Esophagus muscularis mucosa (tissue), 4 donors: ENCODE measurements around the gene PLOD3. TPM values are rescaled to one million over a fixed set of nuclear protein-coding genes. Genes with fewer than 3 reads are reported as not detected.

Source experiments
- DNase-seq: peaks from one replicate; pipeline ENCODE4 v3.0.0-alpha.2; 2017; ENCODE audit errors: extremely low spot score
- H3K27ac ChIP-seq, 4 donors: fragments of 200-600 bp; sonication (generic); replicated peaks in 1 of 4; 1 replicate in 3 of 4; 2 replicates in 1 of 4; pipeline ENCODE4 v1.5.1; 2016 to 2019; ENCODE audit warnings: mild to moderate bottlenecking in 1 of 4
- H3K27me3 ChIP-seq, 4 donors: fragments of 200-600 bp; sonication (generic); one replicate each; pipeline versions ENCODE4 v1.5.1 to v1.6.0; 2016 to 2019
- H3K36me3 ChIP-seq, 4 donors: fragments of 200-600 bp; sonication (generic); one replicate each; pipeline ENCODE4 v1.5.1; 2016 to 2019
- H3K4me1 ChIP-seq, 4 donors: fragments of 200-600 bp; sonication (generic); one replicate each; pipeline ENCODE4 v1.5.1; 2016 to 2019
- H3K4me3 ChIP-seq, 4 donors: fragments of 200-600 bp; sonication (generic); 1 replicate in 2 of 4; 2 replicates in 2 of 4; pipeline ENCODE4 v1.5.1; 2016 to 2019; ENCODE audit warnings: mild to moderate bottlenecking in 4 of 4, moderate library complexity in 1 of 4
- H3K9me3 ChIP-seq, 4 donors: fragments of 200-600 bp; sonication (generic); 1 replicate in 3 of 4; 2 replicates in 1 of 4; pipeline ENCODE4 v1.5.1; 2016 to 2019
- CTCF ChIP-seq, 3 experiments: fragments of 200-600 bp in 2 of 3; fragments of 450-650 bp in 1 of 3; sonication (generic) in 2 of 3; IDR thresholded peaks; one replicate each; pipeline ENCODE4 v1.5.1; 2017 to 2019; ENCODE audit warnings: antibody characterized with exemption in 3 of 3, mild to moderate bottlenecking in 2 of 3, moderate library complexity in 1 of 3
- EP300 ChIP-seq: sonication (generic); formaldehyde crosslinking; IDR thresholded peaks from one replicate; pipeline ENCODE4 v1.6.1; 2017; ENCODE audit warnings: antibody characterized with exemption
- POLR2A ChIP-seq: fragments of 450-650 bp; IDR thresholded peaks from one replicate; pipeline ENCODE4 v1.6.1; 2017; ENCODE audit warnings: antibody characterized with exemption, moderate library complexity, mild to moderate bottlenecking, low read depth
- POLR2AphosphoS5 ChIP-seq, 2 donors: sonication (generic); formaldehyde crosslinking; IDR thresholded peaks; one replicate each; pipeline ENCODE4 v1.6.1; 2017; ENCODE audit warnings: antibody characterized with exemption in 2 of 2
- WGBS: methylation state at CpG from one replicate; pipeline ENCODE4 v1.1.5; 2018; 5-methylcytosine and 5-hydroxymethylcytosine counted together
- intact Hi-C: fragments of 100-400 bp; cut with DNase I; formaldehyde crosslinking; loops from one replicate; pipeline ENCODE4 v1.15.1; 2023
- total RNA-seq, 4 donors: library from RNA; depleted of rRNA; stranded (reverse); fragments of >200 nt; gene quantifications; one replicate each; pipeline versions ENCODE4 v1.1.0 to v1.2.1, GENCODE V29; 2016

Gene PLOD3
- total RNA-seq, 4 donors from 2014 or later: 30.3 to 60.2 (median 50.1) TPM

- no peak for TF ChIP-seq POLR2AphosphoS5 (IDR thresholded peaks at IDR 0.05)
- no peak for TF ChIP-seq POLR2A
- no peak for TF ChIP-seq EP300
- no peak for TF ChIP-seq CTCF (IDR thresholded peaks at IDR 0.05)
- Histone ChIP-seq H3K4me1 (peaks cover 52 to 69% (median 57%) of the 10 kb centered on the region in 4 donors), H3K36me3 (no peaks in the 10 kb centered on the region), H3K27me3 (peaks cover 21 to 100% (median 98%) of the 10 kb centered on the region in 4 donors), H3K27ac (no peak overlapping the region), H3K9me3 (no peaks in the 10 kb centered on the region), H3K4me3 (no peak overlapping the region)
- WGBS: under 1% methylated on average over 19 of the region's 19 CpGs
- intact Hi-C loops: no loop called here
- no peak for DNase-seq
Measured at GRCh38 chr7:101166909-101167644, 50.3 kb downstream of the PLOD3 start.

- no peak overlapping the region for H3K27ac ChIP-seq
- H3K4me1 ChIP-seq: peaks cover 48 to 64% (median 53%) of the 10 kb centered on the region in 4 donors
- peaks cover 0 to 4% (median 0%) of the 10 kb centered on the region in 4 donors for H3K36me3 ChIP-seq
- intact Hi-C loops: no loop called here
- no peak overlapping the region for H3K4me3 ChIP-seq
- DNase-seq: no peak
- peaks cover 21 to 100% (median 95%) of the 10 kb centered on the region in 4 donors for H3K27me3 ChIP-seq
- no peaks in the 10 kb centered on the region for H3K9me3 ChIP-seq
- TF ChIP-seq POLR2AphosphoS5 (IDR thresholded peaks at IDR 0.05) (no peak), EP300 (no peak), POLR2A (no peak), CTCF (IDR thresholded peaks at IDR 0.05) (no peak)
- 3% methylated on average over 6 of the region's 11 CpGs for WGBS
Measured at GRCh38 chr7:101166648-101166908, 50.8 kb downstream of the PLOD3 start.

DNA sequence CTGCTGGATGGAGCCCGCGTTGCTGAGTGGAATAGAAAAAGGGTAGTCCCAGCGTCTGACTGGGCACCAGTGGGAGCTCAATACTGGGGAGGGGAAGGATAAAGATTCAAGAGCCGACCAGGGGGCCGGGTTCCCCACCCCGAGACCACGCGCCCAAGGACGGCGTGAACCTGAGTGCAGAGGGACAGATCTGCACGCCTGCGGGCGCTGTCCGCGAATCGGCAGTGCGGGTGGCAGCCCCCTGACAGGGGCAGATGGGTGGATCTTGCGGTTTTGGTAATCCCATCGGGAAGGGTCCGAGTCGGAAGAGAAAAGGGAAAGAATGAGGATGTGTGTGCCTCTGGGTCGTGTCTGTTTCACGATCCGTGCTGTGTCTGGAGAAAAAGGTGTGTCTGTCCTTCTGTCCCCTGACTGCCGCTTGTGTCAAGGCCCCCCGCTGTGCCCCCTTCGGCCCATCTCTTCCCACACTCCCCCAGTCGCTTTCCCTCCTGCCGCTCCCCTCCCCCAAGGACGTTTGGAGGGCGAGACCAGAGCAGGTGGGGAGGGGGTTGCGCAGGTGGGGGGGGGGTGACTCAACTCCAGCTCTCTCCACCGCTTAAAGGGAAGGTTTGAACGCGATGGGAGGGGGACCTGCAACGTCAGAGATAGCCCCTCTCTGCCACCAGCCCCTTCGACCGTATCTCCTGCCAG is 51.3 kb downstream of the PLOD3 start:
- no peak for DNase-seq
- TF ChIP-seq POLR2AphosphoS5 (IDR thresholded peaks at IDR 0.05) (no peak), POLR2A (no peak), EP300 (no peak), CTCF (IDR thresholded peaks at IDR 0.05) (no peak)
- peaks cover 48 to 60% (median 52%) of the 10 kb centered on the region in 4 donors for H3K4me1 ChIP-seq
- H3K27me3 ChIP-seq: peaks cover 21 to 100% (median 92%) of the 10 kb centered on the region in 4 donors
- peak overlapping the region; percentile 20 to 36 (median 26) for H3K4me3 ChIP-seq
- intact Hi-C loops: no loop called here
- H3K9me3 ChIP-seq: no peaks in the 10 kb centered on the region
- under 1% methylated on average over 25 of the region's 38 CpGs for WGBS
- peaks cover 0 to 8% (median 1%) of the 10 kb centered on the region in 4 donors for H3K36me3 ChIP-seq
- no peak overlapping the region for H3K27ac ChIP-seq

GRCh38 chr7:101165075-101165957 is 52.1 kb downstream of the PLOD3 start, which contains the start of gene VGF:
TSS of gene VGF (minus strand) at chr7:101165569. CDS start at chr7:101164843, 726 bp downstream.
- H3K27me3 ChIP-seq: peaks cover 21 to 100% (median 85%) of the 10 kb centered on the region in 4 donors
- intact Hi-C loops: no loop called here
- H3K27ac ChIP-seq: no peak within 1 kb of the TSS
- H3K36me3 ChIP-seq: peaks cover 4 to 16% (median 8%) of the 10 kb centered on the region in 4 donors
- peak; percentile 95 for DNase-seq
- TF ChIP-seq CTCF (IDR thresholded peaks at IDR 0.05) (no peak), POLR2A (no peak), POLR2AphosphoS5 (IDR thresholded peaks at IDR 0.05) (peak; percentile 42 to 85), EP300 (no peak)
- H3K9me3 ChIP-seq: no peaks in the 10 kb centered on the region
- H3K4me3 ChIP-seq: peak within 1 kb of the TSS; percentile 20 to 43 (median 34)
- peaks cover 48 to 58% (median 52%) of the 10 kb centered on the region in 4 donors for H3K4me1 ChIP-seq
- WGBS: 4% methylated on average over 30 of the region's 74 CpGs
